ENCODE data around the gene CRELD2.

The CRELD2 gene

DNA sequence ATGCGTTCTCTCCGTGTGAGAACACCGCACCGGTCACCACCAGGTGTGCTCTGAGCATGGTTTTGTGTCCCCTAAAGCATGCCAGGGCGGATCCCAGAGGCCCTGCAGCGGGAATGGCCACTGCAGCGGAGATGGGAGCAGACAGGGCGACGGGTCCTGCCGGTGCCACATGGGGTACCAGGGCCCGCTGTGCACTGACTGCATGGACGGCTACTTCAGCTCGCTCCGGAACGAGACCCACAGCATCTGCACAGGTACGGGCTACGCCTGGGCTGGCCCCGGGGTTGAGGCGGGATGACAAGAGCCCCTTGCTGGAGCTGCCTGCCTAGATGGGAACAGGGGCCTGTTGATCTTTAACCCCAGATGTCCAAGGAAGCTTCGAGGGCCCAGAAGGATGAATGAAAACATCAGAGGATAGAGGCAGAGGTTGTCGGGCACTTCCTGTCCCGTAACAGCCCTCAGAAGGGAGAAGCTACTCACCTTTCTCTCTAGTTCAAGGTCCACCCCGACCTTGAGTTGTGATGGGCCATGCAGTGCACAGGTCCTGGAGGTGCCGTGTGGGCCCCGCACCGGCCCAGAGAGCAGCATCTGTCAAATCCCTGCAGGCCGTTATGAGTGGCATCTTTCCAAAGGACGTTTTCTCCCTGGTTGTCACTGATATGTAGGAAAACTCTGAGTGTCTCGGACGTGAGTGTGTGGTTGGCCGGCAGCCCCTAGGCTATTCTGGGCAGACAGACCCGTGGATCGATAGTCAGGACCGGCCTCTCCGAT lies 3.3 kb downstream of the CRELD2 start:
- no peaks in the 10 kb centered on the region for H3K9me3 ChIP-seq (replicated peaks; ENCODE audit: insufficient read depth, low read length)
- H3K36me3 ChIP-seq (replicated peaks; ENCODE audit: insufficient read depth, low read length), result no peaks in the 10 kb centered on the region
- peaks cover 10% of the 10 kb centered on the region; the same call in 1 of the 2 replicates for H3K4me1 ChIP-seq (ENCODE audit: low read length)
- H3K9me2 ChIP-seq (replicated peaks; ENCODE audit: insufficient read depth, low read length), result no peaks in the 10 kb centered on the region
- peaks cover 3% of the 10 kb centered on the region; the same call in 1 of the 2 replicates for H3F3A ChIP-seq (ENCODE audit: insufficient read depth, low read length)
- H3K27me3 ChIP-seq (replicated peaks; ENCODE audit: insufficient read depth, low read length), result no peaks in the 10 kb centered on the region
- no peak for DNase-seq
- H3K9ac ChIP-seq (ENCODE audit: low read length), result no peak overlapping the region
- no peak overlapping the region for H3K27ac ChIP-seq (ENCODE audit: low read length)
- no peaks in the 10 kb centered on the region for H4K20me1 ChIP-seq (ENCODE audit: insufficient read depth, low read length)
- no peak overlapping the region for H3K4me3 ChIP-seq (ENCODE audit: low read length)
- H3K79me2 ChIP-seq (ENCODE audit: low read length), result peaks cover 19% of the 10 kb centered on the region
- H2AFZ ChIP-seq (ENCODE audit: low read length), result no peak overlapping the region
- H3K4me2 ChIP-seq (ENCODE audit: low read depth, low read length), result no peak overlapping the region
- TF ChIP-seq EZH2phosphoT487 (IDR thresholded peaks at IDR 0.05; ENCODE audit: low read length) (no peak), EZH2 (optimal IDR thresholded peaks at IDR 0.05; ENCODE audit: low read depth, low read length) (no peak)
- TF ChIP-seq, protein P1, sequence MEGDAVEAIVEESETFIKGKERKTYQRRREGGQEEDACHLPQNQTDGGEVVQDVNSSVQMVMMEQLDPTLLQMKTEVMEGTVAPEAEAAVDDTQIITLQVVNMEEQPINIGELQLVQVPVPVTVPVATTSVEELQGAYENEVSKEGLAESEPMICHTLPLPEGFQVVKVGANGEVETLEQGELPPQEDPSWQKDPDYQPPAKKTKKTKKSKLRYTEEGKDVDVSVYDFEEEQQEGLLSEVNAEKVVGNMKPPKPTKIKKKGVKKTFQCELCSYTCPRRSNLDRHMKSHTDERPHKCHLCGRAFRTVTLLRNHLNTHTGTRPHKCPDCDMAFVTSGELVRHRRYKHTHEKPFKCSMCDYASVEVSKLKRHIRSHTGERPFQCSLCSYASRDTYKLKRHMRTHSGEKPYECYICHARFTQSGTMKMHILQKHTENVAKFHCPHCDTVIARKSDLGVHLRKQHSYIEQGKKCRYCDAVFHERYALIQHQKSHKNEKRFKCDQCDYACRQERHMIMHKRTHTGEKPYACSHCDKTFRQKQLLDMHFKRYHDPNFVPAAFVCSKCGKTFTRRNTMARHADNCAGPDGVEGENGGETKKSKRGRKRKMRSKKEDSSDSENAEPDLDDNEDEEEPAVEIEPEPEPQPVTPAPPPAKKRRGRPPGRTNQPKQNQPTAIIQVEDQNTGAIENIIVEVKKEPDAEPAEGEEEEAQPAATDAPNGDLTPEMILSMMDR (IDR thresholded peaks at IDR 0.05; ENCODE audit: low read length), result no peak

DNA sequence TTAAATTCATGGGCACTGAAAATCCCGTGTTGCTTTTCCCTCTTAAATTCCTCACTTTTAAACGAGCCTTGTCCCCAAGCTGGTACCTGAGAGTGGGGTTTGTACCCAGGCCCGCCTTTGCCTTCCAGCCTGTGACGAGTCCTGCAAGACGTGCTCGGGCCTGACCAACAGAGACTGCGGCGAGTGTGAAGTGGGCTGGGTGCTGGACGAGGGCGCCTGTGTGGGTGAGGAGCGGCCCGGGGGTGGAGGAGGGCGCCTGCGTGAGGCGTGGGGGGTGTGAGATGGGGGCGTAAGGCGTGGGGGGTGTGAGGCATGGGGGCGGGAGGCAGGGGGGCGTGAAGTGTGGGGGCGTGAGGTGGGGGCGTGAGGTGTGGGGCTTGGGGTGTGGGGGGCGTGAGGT lies 4.0 kb downstream of the CRELD2 start:
- H3K36me3 ChIP-seq (replicated peaks; ENCODE audit: insufficient read depth, low read length), result no peaks in the 10 kb centered on the region
- no peak overlapping the region for H2AFZ ChIP-seq (ENCODE audit: low read length)
- no peak for TF ChIP-seq EZH2 (optimal IDR thresholded peaks at IDR 0.05; ENCODE audit: low read depth, low read length)
- TF ChIP-seq, protein P1 (IDR thresholded peaks at IDR 0.05; ENCODE audit: low read length), result no peak
- no peak for TF ChIP-seq EZH2phosphoT487 (IDR thresholded peaks at IDR 0.05; ENCODE audit: low read length)
- no peak for DNase-seq
- no peaks in the 10 kb centered on the region for H3K9me2 ChIP-seq (replicated peaks; ENCODE audit: insufficient read depth, low read length)
- H3K9ac ChIP-seq (ENCODE audit: low read length), result no peak overlapping the region
- no peaks in the 10 kb centered on the region for H3K27me3 ChIP-seq (replicated peaks; ENCODE audit: insufficient read depth, low read length)
- peaks cover 12% of the 10 kb centered on the region for H3K79me2 ChIP-seq (ENCODE audit: low read length)
- peaks cover 10% of the 10 kb centered on the region; the same call in 1 of the 2 replicates for H3K4me1 ChIP-seq (ENCODE audit: low read length)
- no peaks in the 10 kb centered on the region for H4K20me1 ChIP-seq (ENCODE audit: insufficient read depth, low read length)
- no peak overlapping the region for H3K4me3 ChIP-seq (ENCODE audit: low read length)
- H3K4me2 ChIP-seq (ENCODE audit: low read depth, low read length), result no peak overlapping the region
- H3K9me3 ChIP-seq (replicated peaks; ENCODE audit: insufficient read depth, low read length), result no peaks in the 10 kb centered on the region
- H3F3A ChIP-seq (ENCODE audit: insufficient read depth, low read length), result peaks cover 3% of the 10 kb centered on the region; the same call in 1 of the 2 replicates
- no peak overlapping the region for H3K27ac ChIP-seq (ENCODE audit: low read length)

DNA sequence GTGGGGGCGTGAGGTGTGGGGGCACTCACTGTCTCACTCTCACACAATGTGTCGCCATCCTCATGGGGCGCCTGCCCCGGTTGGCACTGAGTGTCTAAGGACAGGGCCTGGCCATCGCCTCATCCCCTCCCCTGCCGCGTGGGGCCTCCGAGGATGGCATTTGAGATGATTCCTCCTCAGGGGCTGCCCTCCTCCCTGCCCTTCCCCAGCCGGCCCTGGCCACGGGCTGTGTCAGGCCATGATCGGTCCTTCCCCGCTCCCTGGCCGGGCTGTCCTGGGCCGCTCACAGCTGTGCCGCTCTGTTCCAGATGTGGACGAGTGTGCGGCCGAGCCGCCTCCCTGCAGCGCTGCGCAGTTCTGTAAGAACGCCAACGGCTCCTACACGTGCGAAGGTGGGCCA lies 4.5 kb downstream of the CRELD2 start:
- H3K4me3 ChIP-seq (ENCODE audit: low read length), result no peak overlapping the region

More for the DNA sequence above, 4.5 kb downstream of the CRELD2 start:
- Histone ChIP-seq H3K4me1 (ENCODE audit: low read length) (peaks cover 10% of the 10 kb centered on the region; the same call in 1 of the 2 replicates), H4K20me1 (ENCODE audit: insufficient read depth, low read length) (no peaks in the 10 kb centered on the region), H3K9ac (ENCODE audit: low read length) (no peak overlapping the region), H3K27ac (ENCODE audit: low read length) (no peak overlapping the region), H3K36me3 (replicated peaks; ENCODE audit: insufficient read depth, low read length) (no peaks in the 10 kb centered on the region), H3K4me2 (ENCODE audit: low read depth, low read length) (no peak overlapping the region), H3K79me2 (ENCODE audit: low read length) (peaks cover 8% of the 10 kb centered on the region), H3K9me3 (replicated peaks; ENCODE audit: insufficient read depth, low read length) (no peaks in the 10 kb centered on the region), H3K9me2 (replicated peaks; ENCODE audit: insufficient read depth, low read length) (no peaks in the 10 kb centered on the region), H3F3A (ENCODE audit: insufficient read depth, low read length) (peaks cover 3% of the 10 kb centered on the region; the same call in 1 of the 2 replicates), H2AFZ (ENCODE audit: low read length) (no peak overlapping the region), H3K27me3 (replicated peaks; ENCODE audit: insufficient read depth, low read length) (no peaks in the 10 kb centered on the region)
- no peak for DNase-seq
- TF ChIP-seq, protein P1 (IDR thresholded peaks at IDR 0.05; ENCODE audit: low read length), result no peak
- TF ChIP-seq EZH2phosphoT487 (IDR thresholded peaks at IDR 0.05; ENCODE audit: low read length), result no peak
- no peak for TF ChIP-seq EZH2 (optimal IDR thresholded peaks at IDR 0.05; ENCODE audit: low read depth, low read length)

Measured in MM.1S (cell line).